Right lobe of liver (tissue), 6 donors: ENCODE results near the gene SRSF8. TPM values are rescaled to one million over a fixed set of nuclear protein-coding genes. Genes with fewer than 3 reads are reported as not detected.

Source experiments
- ATAC-seq, 4 donors: fragments of 200-7000 bp; cut with Tn5 transposase; one replicate each; pipeline ENCODE4 v1.9.1; 2020; ENCODE audit warnings: mild to moderate bottlenecking in 4 of 4, moderate library complexity in 4 of 4
- DNase-seq, 3 donors: peaks; one replicate each; pipeline ENCODE4 v3.0.0-alpha.2; 2020
- H3K27ac ChIP-seq, 3 donors: fragments of 200-600 bp; one replicate each; pipeline ENCODE4 v1.8.0; 2022
- H3K27me3 ChIP-seq, 2 donors: fragments of 200-600 bp; one replicate each; pipeline ENCODE4 v1.8.0; 2022
- H3K36me3 ChIP-seq, 4 donors: fragments of 200-600 bp; sonication (generic) in 1 of 4; one replicate each; pipeline versions ENCODE4 v1.5.1 to v1.8.0; 2017 to 2022; ENCODE audit warnings: control low read depth in 1 of 4
- H3K4me1 ChIP-seq, 4 donors: fragments of 200-600 bp; sonication (generic) in 1 of 4; one replicate each; pipeline versions ENCODE4 v1.5.1 to v1.8.0; 2017 to 2022; ENCODE audit warnings: control low read depth in 1 of 4
- H3K4me3 ChIP-seq, 3 donors: fragments of 200-600 bp; one replicate each; pipeline ENCODE4 v1.8.0; 2022
- H3K9me3 ChIP-seq, 4 donors: fragments of 200-600 bp; sonication (generic) in 1 of 4; one replicate each; pipeline versions ENCODE4 v1.5.1 to v1.8.0; 2017 to 2022; ENCODE audit warnings: control low read depth in 1 of 4
- POLR2A ChIP-seq: fragments of 450-650 bp; IDR thresholded peaks from one replicate; pipeline ENCODE4 v1.6.1; 2017; ENCODE audit warnings: antibody characterized with exemption, mild to moderate bottlenecking
- WGBS: methylation state at CpG from one replicate; pipeline ENCODE4 v1.1.6; 2018; ENCODE audit warnings: low coverage, low lambda C conversion rate; ENCODE audit not compliant: insufficient coverage; ENCODE audit errors: missing lambda C conversion rate; 5-methylcytosine and 5-hydroxymethylcytosine counted together
- intact Hi-C, 2 donors: fragments of 100-400 bp; cut with DNase I; formaldehyde crosslinking; loops; one replicate each; pipeline versions ENCODE4 v1.11.2 to v1.14.1; 2022
- total RNA-seq, 6 experiments: library from RNA; depleted of rRNA in 2 of 6; stranded (reverse); fragments of >200 nt in 2 of 6; fragmentation: NEBNext Ultra II Directional in 3 of 6; extraction: Animal tissue kit (Norgen Biotek cat#: 25700) in 3 of 6; gene quantifications; one replicate each; pipeline versions ENCODE4 v1.1.0 to v1.2.4, GENCODE V29; 2016 to 2023
- TF ChIP-seq, protein P1 (sequence below), 4 donors: fragments of 200-600 bp in 3 of 4; fragments of 450-650 bp in 1 of 4; IDR thresholded peaks; one replicate each; pipeline versions ENCODE4 v1.5.1 to v1.8.0; 2016 to 2022; ENCODE audit warnings: antibody characterized with exemption in 4 of 4, mild to moderate bottlenecking in 2 of 4
- donor health status: DM: no; HTN: yes; CAD: no.
- donor health status: DM: no; HTN: no; CAD: no.
- donor health status: DM: no; HTN: no; CAD: no.
- donor health status: DM: no; HTN: yes; CAD: no.
- donor health status: DM: no; HTN: yes; CAD: no.

Gene SRSF8
- total RNA-seq, 6 experiments from 2014 or later, result 12.5 to 25.1 (median 19.9) TPM

DNA sequence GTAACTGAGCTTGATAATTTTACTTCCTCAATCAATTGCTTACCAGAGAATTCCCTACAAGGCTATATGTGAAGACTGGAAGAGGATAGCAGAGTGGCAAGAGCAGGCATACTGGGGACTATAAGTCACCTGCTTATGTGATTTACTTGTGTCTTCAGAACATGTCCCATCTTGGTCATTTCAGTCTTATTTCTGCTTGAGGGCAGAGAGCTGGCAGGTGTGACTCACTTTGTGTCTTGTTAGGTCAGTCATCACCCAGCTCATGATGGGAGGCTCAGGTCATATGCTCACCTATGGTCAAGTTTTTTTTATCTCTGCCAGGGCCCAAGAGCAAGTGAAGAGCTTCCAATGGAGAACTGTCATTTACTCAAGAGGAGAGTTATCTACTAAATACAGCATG is 6.2 kb downstream of the SRSF8 start:
- H3K27ac ChIP-seq, result no peak overlapping the region
- H3K4me3 ChIP-seq, result no peak overlapping the region
- H3K9me3 ChIP-seq, result no peaks in the 10 kb centered on the region
- no peak for DNase-seq
- intact Hi-C loops, result no loop called here
- no peak for ATAC-seq
- H3K36me3 ChIP-seq, result no peaks in the 10 kb centered on the region
- no peaks in the 10 kb centered on the region for H3K27me3 ChIP-seq
- H3K4me1 ChIP-seq, result peaks cover 0 to 8% (median 3%) of the 10 kb centered on the region in 4 donors
- TF ChIP-seq, protein P1, sequence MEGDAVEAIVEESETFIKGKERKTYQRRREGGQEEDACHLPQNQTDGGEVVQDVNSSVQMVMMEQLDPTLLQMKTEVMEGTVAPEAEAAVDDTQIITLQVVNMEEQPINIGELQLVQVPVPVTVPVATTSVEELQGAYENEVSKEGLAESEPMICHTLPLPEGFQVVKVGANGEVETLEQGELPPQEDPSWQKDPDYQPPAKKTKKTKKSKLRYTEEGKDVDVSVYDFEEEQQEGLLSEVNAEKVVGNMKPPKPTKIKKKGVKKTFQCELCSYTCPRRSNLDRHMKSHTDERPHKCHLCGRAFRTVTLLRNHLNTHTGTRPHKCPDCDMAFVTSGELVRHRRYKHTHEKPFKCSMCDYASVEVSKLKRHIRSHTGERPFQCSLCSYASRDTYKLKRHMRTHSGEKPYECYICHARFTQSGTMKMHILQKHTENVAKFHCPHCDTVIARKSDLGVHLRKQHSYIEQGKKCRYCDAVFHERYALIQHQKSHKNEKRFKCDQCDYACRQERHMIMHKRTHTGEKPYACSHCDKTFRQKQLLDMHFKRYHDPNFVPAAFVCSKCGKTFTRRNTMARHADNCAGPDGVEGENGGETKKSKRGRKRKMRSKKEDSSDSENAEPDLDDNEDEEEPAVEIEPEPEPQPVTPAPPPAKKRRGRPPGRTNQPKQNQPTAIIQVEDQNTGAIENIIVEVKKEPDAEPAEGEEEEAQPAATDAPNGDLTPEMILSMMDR (IDR thresholded peaks at IDR 0.05), result no peak
- TF ChIP-seq POLR2A, result no peak

DNA sequence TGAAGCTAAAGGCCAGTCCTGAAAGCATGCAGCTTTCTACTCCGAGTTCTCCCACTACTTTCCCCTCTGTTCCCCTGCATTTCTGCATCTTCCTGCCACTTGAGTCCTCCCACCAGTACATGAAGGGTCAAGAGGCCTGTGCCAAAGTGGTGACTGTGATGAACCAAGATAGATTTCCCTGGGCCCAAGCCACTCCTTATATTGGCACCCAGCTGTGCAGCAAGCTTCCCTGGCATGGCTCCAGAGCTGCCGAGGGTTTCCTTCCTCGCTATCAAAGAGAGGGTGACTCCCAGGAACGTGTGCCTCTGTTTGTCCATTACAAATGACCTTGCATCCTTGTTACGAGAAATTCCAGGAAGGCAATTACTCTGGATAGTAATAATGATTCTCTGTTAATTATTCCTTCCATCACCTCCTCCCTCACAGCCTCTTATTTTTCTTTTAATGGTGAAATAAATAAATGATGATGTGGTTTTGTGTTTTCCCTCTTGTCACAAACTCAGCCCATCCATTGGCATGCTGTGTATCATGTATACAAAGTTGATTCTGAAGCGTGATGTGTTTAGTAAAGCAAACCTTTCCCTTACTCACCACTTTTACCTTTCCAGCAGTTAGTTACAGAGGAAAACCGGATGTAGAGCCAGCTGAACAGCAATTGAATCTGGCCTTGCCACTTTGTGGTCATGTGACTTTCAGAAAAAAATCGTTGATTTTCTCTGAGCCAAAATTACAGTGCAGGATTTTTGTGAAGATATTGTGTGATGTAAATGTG is 8.3 kb downstream of the SRSF8 start:
- intact Hi-C loops, result no loop called here
- no peaks in the 10 kb centered on the region for H3K9me3 ChIP-seq
- ATAC-seq, result peak; percentile 17 to 57 (median 30)

DNA sequence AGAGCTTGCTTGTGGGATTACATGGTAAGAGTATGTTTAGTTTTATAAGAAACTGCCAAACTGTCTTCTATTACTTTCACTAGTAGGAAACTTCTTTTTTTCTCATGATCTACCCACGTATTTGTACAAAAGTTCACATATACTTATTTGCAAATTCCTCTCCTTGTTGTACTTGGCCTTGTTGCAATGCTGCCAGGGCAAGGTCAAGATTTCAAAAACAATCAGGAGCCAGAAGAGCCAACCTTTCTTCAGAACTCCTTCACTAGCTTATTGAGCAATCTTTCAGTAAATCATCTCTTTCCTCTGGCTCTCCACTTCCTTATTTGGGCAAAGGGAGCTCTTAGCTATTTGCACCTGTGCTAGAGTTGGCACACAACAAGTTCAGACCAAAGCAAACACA is 9.7 kb downstream of the SRSF8 start:
- Histone ChIP-seq H3K27me3 (no peaks in the 10 kb centered on the region), H3K36me3 (no peaks in the 10 kb centered on the region), H3K4me1 (no peaks in the 10 kb centered on the region), H3K9me3 (no peaks in the 10 kb centered on the region), H3K27ac (no peak overlapping the region), H3K4me3 (no peak overlapping the region)
- DNase-seq (no peak), ATAC-seq (peak in 2 of 4 donors; percentile 52 to 65)
- TF ChIP-seq, protein P1 (IDR thresholded peaks at IDR 0.05), result no peak
- TF ChIP-seq POLR2A, result no peak
- intact Hi-C loops, result no loop called here
- WGBS, result 8% methylated on average over 1 of the region's 1 CpG

More for the DNA sequence above, 8.3 kb downstream of the SRSF8 start:
- Histone ChIP-seq H3K27me3 (no peaks in the 10 kb centered on the region), H3K4me3 (no peak overlapping the region), H3K36me3 (no peaks in the 10 kb centered on the region), H3K27ac (no peak overlapping the region), H3K4me1 (no peaks in the 10 kb centered on the region)
- peak in 2 of 3 donors; percentile 48 to 55 for DNase-seq
- TF ChIP-seq POLR2A, result no peak
- WGBS, result 33% methylated on average over 7 of the region's 8 CpGs

DNA sequence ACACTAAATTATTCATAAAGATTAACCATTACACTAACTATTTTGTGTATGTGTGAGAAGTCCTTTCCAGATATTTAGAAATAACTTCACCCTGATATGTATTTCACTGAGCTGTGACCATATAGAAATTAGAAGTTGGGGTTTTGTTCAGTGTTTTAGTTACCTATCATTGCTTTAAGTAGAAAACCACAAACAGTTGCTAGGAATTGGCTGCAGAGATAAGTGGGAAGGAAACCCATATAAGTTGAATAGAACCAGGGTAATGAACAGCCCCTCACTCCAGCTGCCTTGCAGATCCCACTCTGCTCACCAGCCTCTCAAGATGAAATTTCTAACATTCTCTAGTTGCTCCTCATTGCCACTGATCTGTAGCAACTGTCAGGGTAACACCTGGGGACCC is 10.3 kb downstream of the SRSF8 start:
- Histone ChIP-seq H3K27ac (no peak overlapping the region), H3K36me3 (no peaks in the 10 kb centered on the region), H3K4me3 (no peak overlapping the region), H3K4me1 (no peaks in the 10 kb centered on the region), H3K9me3 (no peaks in the 10 kb centered on the region), H3K27me3 (no peaks in the 10 kb centered on the region)
- no peak for ATAC-seq
- intact Hi-C loops, result no loop called here
- DNase-seq, result no peak
- TF ChIP-seq POLR2A, result no peak
- TF ChIP-seq, protein P1 (IDR thresholded peaks at IDR 0.05), result no peak

DNA sequence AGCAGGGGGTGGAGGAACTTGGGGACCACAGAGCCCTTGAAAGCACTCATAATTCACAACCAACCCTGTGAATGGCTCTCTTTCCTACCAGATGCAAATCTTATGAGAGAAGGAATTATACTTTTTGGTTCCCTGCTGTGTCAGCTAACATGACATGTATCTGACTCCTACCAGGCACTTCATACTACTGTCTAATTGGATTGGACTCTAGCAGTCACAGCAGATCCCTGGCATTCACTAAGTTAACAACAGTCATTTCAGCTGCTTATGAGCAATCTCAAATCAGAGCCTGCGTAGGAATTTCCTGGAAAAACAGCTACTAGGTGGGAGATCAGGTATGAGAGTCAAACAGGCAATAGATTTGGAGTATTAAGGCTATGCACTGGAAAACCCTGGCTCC is 11.8 kb downstream of the SRSF8 start:
- no peak overlapping the region for H3K4me3 ChIP-seq
- H3K36me3 ChIP-seq, result no peaks in the 10 kb centered on the region
- H3K4me1 ChIP-seq, result no peaks in the 10 kb centered on the region
- intact Hi-C loops, result no loop called here
- no peaks in the 10 kb centered on the region for H3K27me3 ChIP-seq
- TF ChIP-seq, protein P1 (IDR thresholded peaks at IDR 0.05), result no peak
- TF ChIP-seq POLR2A, result no peak
- no peak overlapping the region for H3K27ac ChIP-seq
- 86% methylated on average over 1 of the region's 1 CpG for WGBS
- DNase-seq, result no peak
- no peak for ATAC-seq
- H3K9me3 ChIP-seq, result no peaks in the 10 kb centered on the region
